Measurements from ENCODE around the gene NMD3. TPM values are rescaled to one million over a fixed set of nuclear protein-coding genes. Genes with fewer than 3 reads are reported as not detected.

The NMD3 gene
- polyA plus RNA-seq, 1 of the 3 experiments (the other 2 are of a cell fraction): 15.1 TPM

GRCh38 chr3:161254861-161255260, 33.8 kb downstream of the NMD3 start (continued):
- TF ChIP-seq FOSL2 (IDR thresholded peaks at IDR 0.05; ENCODE audit: borderline replicate concordance, low read depth): no peak
- TF ChIP-seq REST (IDR thresholded peaks at IDR 0.05; ENCODE audit: low read depth, low read length): no peak
- TF ChIP-seq YY1 (IDR thresholded peaks at IDR 0.05; ENCODE audit: low read depth): no peak
- TF ChIP-seq MEF2A (IDR thresholded peaks at IDR 0.05; ENCODE audit: borderline replicate concordance, low read depth): no peak
- no peak for TF ChIP-seq EZH2phosphoT487 (IDR thresholded peaks at IDR 0.05; ENCODE audit: borderline replicate concordance, low read depth)
- no peak for TF ChIP-seq JUND (IDR thresholded peaks at IDR 0.05)

GRCh38 chr3:161263057-161263456, 41.9 kb downstream of the NMD3 start:
- no peak overlapping the region for H2AFZ ChIP-seq (ENCODE audit: low read depth)
- DNase-seq: no peak
- no peak overlapping the region for H3K9ac ChIP-seq
- WGBS (ENCODE audit: low lambda C conversion rate): 94% methylated on average over 3 of the region's 3 CpGs
- no peaks in the 10 kb centered on the region for H3K27me3 ChIP-seq (ENCODE audit: insufficient read depth)
- H3K4me2 ChIP-seq: no peak overlapping the region
- H3K4me3 ChIP-seq (ENCODE audit: low read depth in 2 of 2, low read length in 1 of 2): no peak overlapping the region
- H3F3A ChIP-seq (replicated peaks; ENCODE audit: insufficient read depth): peaks cover 24% of the 10 kb centered on the region
- peaks cover 0 to 2% of the 10 kb centered on the region in 2 experiments; a peak in 1 of 4 replicates for H3K4me1 ChIP-seq (ENCODE audit: control insufficient read depth in 1 of 2, insufficient read depth in 2 of 2, low read depth in 1 of 2, low read length in 1 of 2)
- POLR2A ChIA-PET: interaction anchor here (0.6 kb wide), 1 partner anchor 330 kb away, joined by 5 read pairs; no protein-coding TSS in a partner anchor
- no peaks in the 10 kb centered on the region for H3K9me2 ChIP-seq
- TF ChIP-seq CTCF (IDR thresholded peaks at IDR 0.05) (no peak), JUND (IDR thresholded peaks at IDR 0.05) (no peak), FOXM1 (IDR thresholded peaks at IDR 0.05; ENCODE audit: low read depth) (no peak), SIN3A (IDR thresholded peaks at IDR 0.05; ENCODE audit: borderline replicate concordance, low read depth, low read length) (no peak), RCOR1 (IDR thresholded peaks at IDR 0.05; ENCODE audit: low read length) (no peak), FOSL2 (IDR thresholded peaks at IDR 0.05; ENCODE audit: borderline replicate concordance, low read depth) (no peak), EP300 (IDR thresholded peaks at IDR 0.05; ENCODE audit: borderline replicate concordance in 1 of 2, low read depth in 1 of 2, low read length in 1 of 2) (no peak), YY1 (IDR thresholded peaks at IDR 0.05; ENCODE audit: low read depth) (no peak), RXRA (IDR thresholded peaks at IDR 0.05; ENCODE audit: borderline replicate concordance, low read depth) (no peak), MAX (IDR thresholded peaks at IDR 0.05; ENCODE audit: low read depth) (no peak), CHD2 (IDR thresholded peaks at IDR 0.05; ENCODE audit: low read length, partially characterized antibody) (no peak), POLR2AphosphoS5 (IDR thresholded peaks at IDR 0.05; ENCODE audit: low read depth, low read length) (no peak), MXI1 (IDR thresholded peaks at IDR 0.05; ENCODE audit: low read depth, low read length) (no peak), NRF1 (IDR thresholded peaks at IDR 0.05; ENCODE audit: low read depth, low read length) (no peak), GABPA (IDR thresholded peaks at IDR 0.05; ENCODE audit: low read depth) (no peak)
- TF ChIP-seq, protein P1, sequence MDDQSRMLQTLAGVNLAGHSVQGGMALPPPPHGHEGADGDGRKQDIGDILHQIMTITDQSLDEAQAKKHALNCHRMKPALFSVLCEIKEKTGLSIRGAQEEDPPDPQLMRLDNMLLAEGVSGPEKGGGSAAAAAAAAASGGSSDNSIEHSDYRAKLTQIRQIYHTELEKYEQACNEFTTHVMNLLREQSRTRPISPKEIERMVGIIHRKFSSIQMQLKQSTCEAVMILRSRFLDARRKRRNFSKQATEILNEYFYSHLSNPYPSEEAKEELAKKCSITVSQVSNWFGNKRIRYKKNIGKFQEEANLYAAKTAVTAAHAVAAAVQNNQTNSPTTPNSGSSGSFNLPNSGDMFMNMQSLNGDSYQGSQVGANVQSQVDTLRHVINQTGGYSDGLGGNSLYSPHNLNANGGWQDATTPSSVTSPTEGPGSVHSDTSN (IDR thresholded peaks at IDR 0.05): no peak
- TF ChIP-seq, protein P2, sequence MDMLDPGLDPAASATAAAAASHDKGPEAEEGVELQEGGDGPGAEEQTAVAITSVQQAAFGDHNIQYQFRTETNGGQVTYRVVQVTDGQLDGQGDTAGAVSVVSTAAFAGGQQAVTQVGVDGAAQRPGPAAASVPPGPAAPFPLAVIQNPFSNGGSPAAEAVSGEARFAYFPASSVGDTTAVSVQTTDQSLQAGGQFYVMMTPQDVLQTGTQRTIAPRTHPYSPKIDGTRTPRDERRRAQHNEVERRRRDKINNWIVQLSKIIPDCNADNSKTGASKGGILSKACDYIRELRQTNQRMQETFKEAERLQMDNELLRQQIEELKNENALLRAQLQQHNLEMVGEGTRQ (IDR thresholded peaks at IDR 0.05; ENCODE audit: borderline replicate concordance, low read depth, low read length): no peak
- CTCF ChIA-PET: no interaction called here
- no peaks in the 10 kb centered on the region for H4K20me1 ChIP-seq (ENCODE audit: insufficient read depth)
- no peaks in the 10 kb centered on the region for H3K9me3 ChIP-seq
- no peaks in the 10 kb centered on the region for H3K79me2 ChIP-seq (ENCODE audit: insufficient read depth)
- H3K27ac ChIP-seq (ENCODE audit: low read depth in 2 of 2, low read length in 1 of 2): no peak overlapping the region
- H3K36me3 ChIP-seq (replicated peaks in 1 of 2; ENCODE audit: control insufficient read depth in 1 of 2, insufficient read depth in 2 of 2, low read length in 1 of 2): peaks cover 9 to 22% of the 10 kb centered on the region in 2 experiments

All from SK-N-SH (cell line).